KOPT-K1 (cell line): ENCODE results near the gene P2RX1.

Source experiments
- H3K27ac ChIP-seq: fragments of 200-600 bp; sonication (generic); 2 replicates; pipeline ENCODE4 v1.5.1; 2016; ENCODE audit warnings: antibody characterized with exemption, mild to moderate bottlenecking, low read depth, low read length; ENCODE audit not compliant: poor library complexity, severe bottlenecking
- H3K36me3 ChIP-seq: fragments of 200-600 bp; sonication (generic); 2 replicates; pipeline ENCODE4 v1.5.1; 2017; ENCODE audit warnings: antibody characterized with exemption, mild to moderate bottlenecking, low read length, moderate library complexity; ENCODE audit not compliant: insufficient read depth
- H3K9me3 ChIP-seq: fragments of 200-600 bp; sonication (generic); 2 replicates; pipeline ENCODE4 v1.5.1; 2017; ENCODE audit warnings: antibody characterized with exemption, low read length, mild to moderate bottlenecking; ENCODE audit not compliant: insufficient read depth, poor library complexity, severe bottlenecking

Gene P2RX1

DNA sequence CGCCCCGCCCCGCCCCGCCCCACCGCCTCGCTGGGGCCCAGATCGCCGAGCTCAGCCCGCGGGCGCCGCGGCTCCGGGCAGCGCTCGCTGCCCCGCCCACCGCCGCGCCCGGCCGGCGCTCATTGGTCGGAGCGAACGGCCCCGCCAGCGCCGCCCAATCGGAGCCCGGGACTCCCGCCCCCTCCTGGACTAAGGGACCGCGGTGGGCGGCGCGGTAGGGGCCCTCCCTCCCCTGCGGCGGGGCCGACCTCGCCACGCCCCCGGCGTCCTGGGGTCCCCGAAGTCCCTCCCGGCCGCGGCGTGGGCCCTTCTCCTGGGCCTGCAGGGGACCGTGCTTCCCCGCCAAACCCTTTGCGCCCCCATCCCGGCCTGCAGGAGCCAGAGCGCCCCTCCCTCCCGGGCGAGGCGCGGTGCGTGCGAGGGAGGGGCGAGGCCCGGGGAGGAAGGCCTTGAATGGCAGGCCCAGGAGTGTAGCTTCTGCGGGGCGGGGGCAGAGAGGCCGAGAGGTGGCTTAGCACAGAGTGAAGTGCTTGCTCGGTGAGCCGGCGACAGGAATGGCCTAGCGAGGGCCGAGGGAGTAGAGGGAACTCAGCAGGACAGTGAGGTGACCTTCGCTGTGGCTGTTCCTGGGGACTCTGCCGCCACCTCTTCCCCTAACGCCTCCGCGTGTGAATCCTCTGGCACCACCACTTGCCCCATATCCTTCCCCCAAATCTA is 23.1 kb downstream of the P2RX1 start, which contains the start of gene CAMKK1:
Gene CAMKK1, minus strand, starts transcription at position 51 of the 717 bp plus-strand sequence. CDS start 7,366 bp downstream, outside the sequence.
- Histone ChIP-seq H3K27ac (peak within 1 kb of the TSS; percentile 54), H3K36me3 (no peaks in the 10 kb centered on the region), H3K9me3 (no peaks in the 10 kb centered on the region)

DNA sequence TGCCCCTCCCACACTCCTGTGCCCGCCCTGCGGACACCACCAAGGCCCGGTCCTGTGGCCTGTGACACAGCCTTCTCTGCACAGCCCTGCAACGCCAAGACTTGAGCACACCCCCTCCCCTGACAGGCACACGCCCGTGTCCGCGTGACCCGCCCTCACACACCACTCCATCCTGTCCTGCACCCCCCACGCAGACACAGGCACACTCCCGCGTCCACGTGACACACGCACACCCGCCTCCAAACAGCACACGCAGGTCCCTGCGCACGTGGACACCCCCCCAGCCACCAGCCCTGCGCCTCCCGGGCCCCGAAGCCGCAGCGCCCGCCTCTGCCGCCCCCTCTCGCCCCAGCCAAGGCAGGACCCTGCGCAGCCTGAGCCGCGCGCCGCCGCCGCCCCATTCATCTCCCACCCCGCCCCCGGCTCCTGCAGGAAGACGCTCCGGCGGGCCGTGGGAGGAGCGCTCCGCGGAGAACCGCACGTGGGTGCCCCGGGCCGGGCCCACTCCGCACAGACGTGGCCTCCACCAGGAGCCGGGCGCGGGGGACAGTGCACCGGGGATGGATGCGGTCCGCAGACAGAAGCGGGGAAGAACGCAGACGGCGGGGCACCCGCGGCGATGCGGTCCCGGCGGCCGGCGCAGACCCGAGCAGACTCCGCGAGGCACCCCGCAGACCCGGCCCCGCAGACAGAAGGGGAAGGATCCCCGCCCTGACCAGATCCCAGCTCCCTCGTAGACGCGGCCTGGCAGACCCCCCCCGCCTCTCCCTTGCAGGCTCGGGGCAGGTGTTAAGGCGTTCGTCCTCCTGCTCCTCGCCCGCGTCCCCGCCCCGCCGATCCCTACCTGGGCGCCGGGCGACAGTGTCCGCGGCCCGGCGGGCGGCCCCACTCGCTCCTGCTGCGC is 23.9 kb downstream of the P2RX1 start:
- Histone ChIP-seq H3K36me3 (no peaks in the 10 kb centered on the region), H3K27ac (peak overlapping the region; percentile 16), H3K9me3 (no peaks in the 10 kb centered on the region)

DNA sequence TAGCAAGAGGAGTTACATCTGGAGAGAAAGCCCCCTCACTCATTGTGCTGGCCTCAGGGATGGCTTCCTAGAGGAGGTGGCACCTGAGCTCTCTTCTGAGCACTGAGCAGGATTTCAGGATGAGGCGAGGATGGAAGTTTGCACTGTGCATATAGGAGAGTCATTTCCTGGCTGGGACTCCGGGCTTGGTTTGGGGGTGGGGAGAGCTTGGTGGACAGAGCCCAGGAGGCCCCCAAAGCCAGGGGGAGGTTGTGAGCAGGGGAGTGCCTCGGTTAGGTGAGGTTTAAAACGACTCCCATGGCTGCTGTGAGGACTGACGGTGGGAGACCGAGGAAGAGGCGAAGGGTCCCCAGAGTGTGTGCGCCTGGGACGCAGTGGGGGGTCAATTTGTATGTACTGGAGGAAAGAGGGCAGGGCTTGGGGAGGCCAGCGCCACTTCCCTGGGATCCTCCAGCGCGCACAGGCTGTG is 24.6 kb downstream of the P2RX1 start:
- no peaks in the 10 kb centered on the region for H3K9me3 ChIP-seq
- H3K36me3 ChIP-seq, result no peaks in the 10 kb centered on the region
- no peak overlapping the region for H3K27ac ChIP-seq

DNA sequence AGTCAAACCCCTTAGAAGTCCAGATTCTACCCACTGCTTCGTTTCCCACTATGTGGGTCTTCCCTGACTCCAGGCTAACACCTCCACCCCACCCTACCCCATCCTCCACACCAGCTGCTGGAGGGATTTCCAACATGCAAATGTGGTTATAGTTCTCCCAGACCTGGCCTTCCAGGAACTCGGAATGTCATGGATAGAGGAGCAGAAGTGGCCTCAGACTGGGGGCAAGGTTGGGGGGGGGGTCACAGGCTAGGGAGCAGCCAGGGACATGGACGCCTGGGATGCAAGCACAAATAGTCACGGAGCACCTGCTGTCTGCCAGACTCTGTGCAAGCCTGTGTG is 25.4 kb downstream of the P2RX1 start:
- H3K36me3 ChIP-seq, result no peaks in the 10 kb centered on the region
- H3K9me3 ChIP-seq, result no peaks in the 10 kb centered on the region
- H3K27ac ChIP-seq, result no peak overlapping the region

DNA sequence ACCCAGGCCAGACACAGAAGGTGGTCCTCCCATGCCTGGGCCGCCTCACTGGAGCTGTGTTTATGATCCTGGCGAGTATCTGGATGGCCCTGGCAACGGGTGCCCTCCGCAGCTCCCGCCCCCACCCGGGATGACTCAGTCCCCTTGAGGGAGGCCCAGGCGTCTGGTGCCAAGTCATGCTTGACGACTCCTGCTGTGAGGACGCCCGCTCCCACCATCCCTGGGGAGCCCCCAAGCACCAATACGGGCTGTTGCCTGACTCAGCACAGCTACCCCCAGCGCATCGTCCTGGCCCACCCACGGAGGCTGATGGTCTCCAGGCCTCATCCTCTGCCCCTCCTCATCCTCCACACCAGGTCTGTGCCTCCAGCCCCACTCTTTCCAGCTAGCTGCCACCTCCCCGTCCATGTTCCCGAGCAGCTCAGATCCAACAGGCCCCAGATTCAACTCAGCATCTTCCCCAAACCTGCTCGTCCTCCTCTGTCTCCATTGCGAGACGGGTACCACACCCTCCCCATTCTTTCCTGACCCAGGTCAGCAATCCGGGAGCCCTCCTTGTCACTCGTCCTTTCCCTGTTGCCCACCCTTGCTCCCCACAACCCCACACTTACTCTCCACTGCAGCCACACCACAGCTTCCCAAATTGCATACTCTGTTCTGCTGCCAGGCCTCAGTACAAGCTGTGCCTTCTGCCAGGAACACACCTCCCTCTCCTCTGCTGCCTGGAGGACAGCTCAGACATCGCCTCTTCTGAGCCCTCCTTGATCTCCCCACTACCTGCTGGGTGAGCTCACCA is 26.0 kb downstream of the P2RX1 start:
- no peaks in the 10 kb centered on the region for H3K36me3 ChIP-seq
- H3K9me3 ChIP-seq, result no peaks in the 10 kb centered on the region
- no peak overlapping the region for H3K27ac ChIP-seq

DNA sequence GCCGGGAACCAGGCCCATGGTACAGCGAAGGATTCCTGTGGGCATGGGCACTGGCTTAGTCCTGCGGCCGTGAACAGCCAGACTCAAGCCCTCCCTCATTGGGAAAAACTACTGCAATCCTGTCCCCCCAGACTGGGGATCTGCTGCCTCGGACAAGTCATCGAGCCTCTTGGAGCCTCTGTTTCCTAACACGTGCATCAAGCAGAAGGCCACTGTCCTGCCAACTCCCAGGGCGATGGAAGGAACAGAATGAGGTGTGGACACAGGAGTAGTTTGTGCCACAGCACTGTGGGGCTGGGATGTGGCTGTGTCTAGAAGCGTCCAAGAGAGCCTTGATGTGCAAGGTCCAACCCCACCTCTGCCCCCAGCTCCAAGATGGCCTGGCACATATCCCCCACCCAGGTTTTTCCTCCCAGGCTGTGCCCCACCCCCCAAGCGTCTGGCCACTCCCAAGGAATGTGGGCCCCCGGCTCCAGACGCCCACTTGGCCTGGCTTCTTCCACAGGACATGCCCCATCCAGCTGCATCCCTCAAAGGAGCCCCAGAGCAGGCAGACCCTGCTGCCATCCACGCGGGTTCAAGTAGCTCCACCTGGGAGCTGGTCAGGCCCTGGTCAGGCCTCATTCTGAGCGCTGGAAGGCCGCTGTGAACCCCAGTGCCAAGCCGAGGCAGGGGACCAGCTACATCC is 26.8 kb downstream of the P2RX1 start:
- H3K9me3 ChIP-seq, result no peaks in the 10 kb centered on the region
- H3K27ac ChIP-seq, result no peak overlapping the region
- no peaks in the 10 kb centered on the region for H3K36me3 ChIP-seq

DNA sequence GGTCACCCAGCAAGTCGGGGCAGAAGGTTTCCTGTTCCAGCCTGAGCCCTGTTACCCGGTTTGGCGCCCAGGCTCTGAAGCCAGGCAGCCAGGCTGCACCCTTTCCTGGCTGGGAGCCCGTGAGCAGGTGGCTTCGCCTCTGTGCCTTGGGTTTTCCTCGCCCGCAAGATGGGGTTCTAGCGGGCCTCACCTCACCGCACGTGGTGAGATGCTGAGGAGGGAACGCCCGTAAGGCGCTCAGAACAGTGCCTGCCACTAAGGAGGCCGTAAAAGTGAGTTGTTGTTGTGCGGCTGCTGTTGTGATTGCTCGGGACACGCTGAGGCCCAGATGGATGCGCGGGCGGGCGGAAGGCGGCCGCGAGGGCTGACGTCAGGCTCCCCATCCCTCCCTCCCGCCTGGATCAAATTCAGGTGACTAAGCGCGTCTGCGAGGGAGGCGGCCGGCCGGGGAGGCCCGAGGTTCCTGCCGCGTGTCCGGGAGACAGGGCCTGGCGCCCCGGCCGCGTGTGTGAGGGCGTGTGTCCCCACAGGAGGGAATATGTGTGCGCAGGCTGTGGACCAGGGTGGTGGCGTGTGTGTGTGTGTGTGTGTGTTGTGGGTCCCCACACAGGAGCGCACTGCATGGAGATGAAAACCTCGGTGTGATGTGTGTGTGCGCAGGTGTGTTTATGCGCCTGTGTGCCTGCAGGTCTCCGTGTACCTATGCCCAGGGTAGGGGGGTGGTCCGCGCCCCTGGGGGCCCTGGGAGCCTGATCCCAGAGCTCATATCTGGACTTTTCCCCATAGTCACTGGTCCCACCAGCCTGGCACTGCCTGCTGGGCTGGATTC is 27.7 kb downstream of the P2RX1 start:
- H3K27ac ChIP-seq, result peak overlapping the region; percentile 37

DNA sequence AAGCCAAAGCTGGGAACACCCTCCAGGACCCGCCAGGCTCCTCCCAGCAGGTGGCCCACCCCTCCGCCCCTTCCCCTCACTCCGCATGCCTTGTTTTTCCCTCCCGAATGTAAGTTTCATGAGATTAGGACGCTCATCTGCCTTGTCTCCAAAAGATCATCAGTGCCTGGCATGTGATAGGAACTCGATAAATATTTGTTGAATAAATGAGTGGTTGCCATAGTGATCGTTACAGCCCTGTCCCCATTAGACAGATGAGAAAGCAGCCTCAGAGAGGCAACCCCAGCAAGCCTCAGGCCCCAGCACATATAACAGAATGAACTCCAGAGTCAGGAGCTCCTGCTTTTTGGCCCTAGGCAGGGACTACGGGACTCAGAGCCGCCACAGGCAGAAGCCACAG is 28.5 kb downstream of the P2RX1 start:
- H3K9me3 ChIP-seq, result no peaks in the 10 kb centered on the region
- H3K36me3 ChIP-seq, result no peaks in the 10 kb centered on the region
- peak overlapping the region; percentile 37 for H3K27ac ChIP-seq

More for the DNA sequence above, 27.7 kb downstream of the P2RX1 start:
- Histone ChIP-seq H3K36me3 (no peaks in the 10 kb centered on the region), H3K9me3 (no peaks in the 10 kb centered on the region)

DNA sequence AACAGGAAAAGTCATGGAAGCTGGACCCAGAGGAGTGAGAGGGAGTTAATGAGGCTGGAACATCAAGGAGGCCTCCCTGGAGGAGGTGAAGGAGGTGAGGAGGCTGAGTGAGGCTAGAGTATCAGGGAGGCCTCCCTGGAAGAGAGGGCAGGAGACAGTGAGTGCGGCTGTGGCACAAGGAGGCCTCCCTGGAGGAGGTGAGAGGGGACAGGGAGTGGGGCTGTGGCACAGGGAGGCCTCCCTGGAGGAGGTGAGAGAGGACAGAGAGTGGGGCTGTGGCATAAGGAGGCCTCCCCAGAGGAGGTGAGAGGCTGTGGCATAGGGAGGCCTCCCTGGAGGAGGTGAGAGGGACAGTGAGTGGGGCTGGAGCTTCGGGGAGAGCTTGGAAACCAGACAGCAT is 28.9 kb downstream of the P2RX1 start:
- H3K9me3 ChIP-seq, result no peaks in the 10 kb centered on the region
- no peaks in the 10 kb centered on the region for H3K36me3 ChIP-seq
- no peak overlapping the region for H3K27ac ChIP-seq

DNA sequence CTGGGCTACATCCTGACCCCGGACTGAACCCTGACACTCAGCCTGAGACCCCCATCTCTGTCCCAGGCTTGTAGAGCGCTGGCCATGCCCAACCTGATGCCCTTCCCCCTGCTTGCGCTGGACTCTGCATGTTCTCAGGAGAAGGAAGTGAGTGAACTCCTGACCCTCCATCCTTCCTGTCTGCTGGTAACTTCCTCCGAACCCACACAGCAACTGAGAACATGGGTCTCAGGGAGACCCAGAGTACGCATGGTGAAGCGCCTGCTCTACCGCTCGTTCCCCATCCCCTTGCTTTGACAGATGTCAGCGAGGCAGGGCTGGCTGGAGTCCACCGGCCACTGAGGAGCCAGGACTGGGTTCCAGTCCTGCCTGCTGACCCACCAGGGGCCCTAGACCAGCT is 29.5 kb downstream of the P2RX1 start:
- Histone ChIP-seq H3K9me3 (no peaks in the 10 kb centered on the region), H3K27ac (no peak overlapping the region), H3K36me3 (no peaks in the 10 kb centered on the region; the same call in 1 of the 2 replicates)

DNA sequence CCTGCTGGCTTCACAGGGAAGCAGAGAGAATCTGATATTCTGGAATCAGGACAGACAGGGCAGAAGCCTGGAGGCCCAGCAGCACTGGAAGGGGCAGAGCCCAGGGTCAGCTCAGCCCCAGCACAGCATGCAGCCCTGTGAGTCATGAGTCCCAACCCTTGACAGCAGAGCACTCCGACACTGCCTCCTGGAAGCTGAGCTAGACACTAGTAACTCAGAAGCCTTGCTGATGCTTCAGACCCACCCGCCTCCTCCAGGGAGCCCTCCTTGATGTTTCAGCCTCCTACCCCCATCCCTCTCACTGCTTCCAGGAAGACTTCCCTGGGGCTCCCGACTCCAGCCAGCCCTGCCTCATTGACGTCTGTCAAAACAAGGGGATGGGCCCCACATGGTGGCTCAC is 30.3 kb downstream of the P2RX1 start:
- no peaks in the 10 kb centered on the region for H3K9me3 ChIP-seq
- no peaks in the 10 kb centered on the region; the same call in 1 of the 2 replicates for H3K36me3 ChIP-seq
- H3K27ac ChIP-seq, result no peak overlapping the region

DNA sequence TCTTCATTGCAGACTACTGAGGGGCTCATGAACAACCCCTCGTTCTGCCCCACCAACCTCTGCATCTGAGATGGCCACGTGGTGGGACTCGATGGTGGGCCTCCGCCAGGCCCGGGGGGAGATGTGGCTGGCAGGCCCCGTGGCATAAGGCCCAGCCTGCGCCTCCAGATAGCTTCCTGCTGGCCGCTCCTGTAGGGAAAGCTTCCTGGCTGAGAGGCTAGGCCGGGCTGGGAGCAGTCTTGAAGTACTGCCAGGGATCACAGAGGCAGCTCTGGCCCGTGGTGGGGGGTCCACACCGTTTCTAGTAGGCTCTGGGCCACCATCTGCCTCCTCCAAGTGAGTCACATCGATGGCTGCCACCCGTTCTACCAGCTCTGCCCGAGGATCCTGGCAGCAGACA is 31.0 kb downstream of the P2RX1 start:
- Histone ChIP-seq H3K27ac (no peak overlapping the region), H3K36me3 (no peaks in the 10 kb centered on the region; the same call in 1 of the 2 replicates)

DNA sequence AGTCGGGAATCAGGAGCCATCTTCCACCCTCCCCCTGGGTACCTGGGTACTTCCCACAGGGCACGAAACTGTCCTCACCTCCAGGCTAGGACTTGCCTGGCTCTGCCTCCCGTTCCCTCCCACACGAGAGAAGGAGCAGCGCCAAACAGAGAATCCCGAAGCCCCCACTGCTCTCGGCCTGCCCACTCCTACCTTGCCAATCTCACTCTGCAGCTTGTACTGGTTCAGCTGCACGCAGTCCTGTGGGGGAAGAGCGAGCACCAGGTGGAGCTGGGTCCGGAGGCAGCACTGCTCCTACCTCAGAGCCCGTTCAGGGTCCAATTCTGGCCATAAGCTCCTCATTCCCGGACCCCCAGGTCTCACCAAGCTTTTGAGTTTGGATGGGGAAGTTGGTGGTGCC is 32.1 kb downstream of the P2RX1 start:
- no peak overlapping the region for H3K27ac ChIP-seq
- no peaks in the 10 kb centered on the region; the same call in 1 of the 2 replicates for H3K36me3 ChIP-seq
- no peaks in the 10 kb centered on the region for H3K9me3 ChIP-seq

More for the DNA sequence above, 31.0 kb downstream of the P2RX1 start:
- no peaks in the 10 kb centered on the region for H3K9me3 ChIP-seq

DNA sequence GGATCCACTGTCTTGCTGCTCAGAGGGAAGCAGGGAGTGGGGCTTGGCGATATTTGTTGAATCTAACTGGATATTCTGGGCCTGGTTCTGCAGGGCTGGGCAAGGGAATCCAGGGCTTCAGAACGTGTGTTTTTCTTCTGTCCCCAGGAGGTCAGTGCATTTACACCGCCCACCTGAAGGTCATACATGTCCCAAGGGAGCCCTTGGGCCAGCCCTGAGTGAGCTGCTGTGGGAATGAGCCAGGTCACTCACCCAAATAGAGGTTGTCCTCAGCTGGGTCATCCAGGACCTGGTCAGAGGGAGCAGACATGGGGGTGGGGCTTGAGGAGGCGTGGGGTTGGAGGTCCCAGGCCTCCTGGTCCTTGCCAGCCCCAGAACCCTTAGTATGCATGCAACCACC is 34.0 kb downstream of the P2RX1 start:
- Histone ChIP-seq H3K36me3 (no peaks in the 10 kb centered on the region; the same call in 1 of the 2 replicates), H3K27ac (no peak overlapping the region)

More for the DNA sequence above, 34.0 kb downstream of the P2RX1 start:
- no peaks in the 10 kb centered on the region for H3K9me3 ChIP-seq
